ENCODE results near the gene ARSA. TPM values are rescaled to one million over a fixed set of nuclear protein-coding genes. Genes with fewer than 3 reads are reported as not detected.

The ARSA gene
- total and polyA plus RNA-seq, 2 of the 13 experiments (the other 11 are each of a cell fraction or from before 2014, with no cell fraction given) = 9.0 to 11.5 TPM

- TF ChIP-seq ZNF629 (CRISPR knock-in tag; conservative IDR thresholded peaks at IDR 0.05) (0 out of 2 replicates have a peak, but pooled peaks have one; percentile 34), ZNF792 (CRISPR knock-in tag; IDR thresholded peaks at IDR 0.05) (peak; percentile 34; the same call in 1 of the 2 replicates), ZBTB38 (CRISPR knock-in tag; IDR thresholded peaks at IDR 0.05) (peak; percentile 62; the same call in 1 of the 2 replicates), ESRRA (CRISPR knock-in tag; IDR thresholded peaks at IDR 0.05; ENCODE audit: low read depth) (no peak), AKAP8 (CRISPR knock-in tag; IDR thresholded peaks at IDR 0.05) (peak; percentile 52; the same call in 1 of the 2 replicates), ONECUT2 (CRISPR knock-in tag; IDR thresholded peaks at IDR 0.05) (no peak), ZNF333 (CRISPR knock-in tag; IDR thresholded peaks at IDR 0.05; ENCODE audit: borderline replicate concordance) (0 out of 2 replicates have a peak, but pooled peaks have one; percentile 38), HOXA3 (CRISPR knock-in tag; IDR thresholded peaks at IDR 0.05) (peak; percentile 64), KLF15 (CRISPR knock-in tag; IDR thresholded peaks at IDR 0.05; ENCODE audit: borderline replicate concordance) (no peak), HNF1B (CRISPR knock-in tag; IDR thresholded peaks at IDR 0.05) (0 out of 2 replicates have a peak, but pooled peaks have one; percentile 21), ZBTB14 (CRISPR knock-in tag; IDR thresholded peaks at IDR 0.05) (no peak), FOXC1 (CRISPR knock-in tag; IDR thresholded peaks at IDR 0.05; ENCODE audit: borderline replicate concordance) (no peak), SALL1 (CRISPR knock-in tag; IDR thresholded peaks at IDR 0.05) (peak; percentile 46; the same call in 1 of the 2 replicates), EEA1 (CRISPR knock-in tag; IDR thresholded peaks at IDR 0.05; ENCODE audit: borderline replicate concordance) (peak; percentile 29; the same call in 1 of the 2 replicates), NR2F6 (IDR thresholded peaks at IDR 0.05) (no peak), NR2F6 (CRISPR knock-in tag; IDR thresholded peaks at IDR 0.05) (peak; percentile 29; the same call in 1 of the 2 replicates), STAG1 (CRISPR knock-in tag; IDR thresholded peaks at IDR 0.05) (peak; percentile 32), KDM5A (IDR thresholded peaks at IDR 0.05; ENCODE audit: borderline replicate concordance, low read length) (no peak), ZNF513 (CRISPR knock-in tag; conservative IDR thresholded peaks at IDR 0.05) (no peak), NPAS2 (CRISPR knock-in tag; IDR thresholded peaks at IDR 0.05; ENCODE audit: borderline replicate concordance) (no peak), ZNF713 (CRISPR knock-in tag; IDR thresholded peaks at IDR 0.05) (peak; percentile 79; the same call in 1 of the 2 replicates), SNRNP70 (IDR thresholded peaks at IDR 0.05; ENCODE audit: low read depth, low read length) (no peak), ZNF263 (CRISPR knock-in tag; IDR thresholded peaks at IDR 0.05) (peak; percentile 90), NFYB (CRISPR knock-in tag; IDR thresholded peaks at IDR 0.05) (peak; percentile 65), ZNF329 (CRISPR knock-in tag; IDR thresholded peaks at IDR 0.05; ENCODE audit: low read depth) (no peak), CBX1 (IDR thresholded peaks at IDR 0.05; ENCODE audit: low read depth) (no peak), SMC3 (IDR thresholded peaks at IDR 0.05; ENCODE audit: low read length) (peak; percentile 23; the same call in 1 of the 2 replicates), ZNF749 (CRISPR knock-in tag; IDR thresholded peaks at IDR 0.05; ENCODE audit: borderline replicate concordance) (0 out of 2 replicates have a peak, but pooled peaks have one; percentile 33), ARHGAP35 (CRISPR knock-in tag; IDR thresholded peaks at IDR 0.05; ENCODE audit: borderline replicate concordance) (no peak)
Measured at GRCh38 chr22:50622723-50623327, 5.1 kb downstream of the ARSA start (continued).

All from HepG2 (cell line).